Posterior cingulate gyrus (tissue), 11 donors: ENCODE measurements around the gene PTPRG.

Source experiments
- DNase-seq, 10 donors: peaks; one replicate each; pipeline versions ENCODE4 v3.0.0 to v3.0.0-alpha.2; 2020 to 2021; ENCODE audit warnings: mixed read lengths in 3 of 10
- intact Hi-C: fragments of 100-400 bp; cut with DNase I; formaldehyde crosslinking; loops from one replicate; pipeline ENCODE4 v1.15.1; 2023

The PTPRG gene

DNA sequence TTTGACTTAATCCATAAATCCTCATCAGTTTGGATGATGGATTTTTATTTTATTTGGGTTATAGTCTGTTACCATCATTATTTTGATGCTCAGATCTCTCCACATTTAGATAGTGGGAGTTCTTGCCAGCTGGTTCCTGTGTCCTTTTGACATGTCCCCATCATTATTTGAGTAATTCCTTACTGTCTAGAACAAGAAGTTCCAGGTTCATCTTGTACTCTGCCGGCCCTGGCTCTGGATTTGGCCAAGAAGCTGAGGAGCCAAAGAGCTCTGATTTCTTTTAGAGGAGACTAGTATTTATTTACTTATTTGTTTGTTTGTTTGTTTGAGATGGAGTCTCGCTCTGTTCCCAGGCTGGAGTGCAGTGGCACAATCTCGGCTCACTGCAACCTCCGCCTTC lies 54.3 kb downstream of the PTPRG start:
- no peak for DNase-seq
- intact Hi-C loops, result no loop called here

DNA sequence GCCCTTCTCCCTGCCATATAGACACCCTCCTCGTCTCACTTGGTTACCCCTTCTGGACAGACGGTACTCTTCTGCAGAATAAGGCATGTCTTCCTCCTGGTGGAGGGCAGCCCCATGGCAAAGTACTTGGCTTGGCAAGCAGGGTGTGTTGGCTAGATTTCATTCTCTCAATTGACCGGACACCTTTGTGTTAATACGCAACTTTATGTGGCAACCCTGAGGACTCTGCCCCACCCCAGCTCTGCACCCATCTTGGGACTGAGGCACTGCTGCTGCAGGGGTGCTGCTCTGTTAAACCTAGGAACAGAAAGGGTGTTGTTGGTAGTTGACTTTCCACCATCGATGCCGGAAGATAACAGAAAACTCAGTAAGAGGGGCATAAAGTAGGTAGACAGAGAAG lies 55.2 kb downstream of the PTPRG start:
- intact Hi-C loops, result no loop called here
- DNase-seq, result no peak

DNA sequence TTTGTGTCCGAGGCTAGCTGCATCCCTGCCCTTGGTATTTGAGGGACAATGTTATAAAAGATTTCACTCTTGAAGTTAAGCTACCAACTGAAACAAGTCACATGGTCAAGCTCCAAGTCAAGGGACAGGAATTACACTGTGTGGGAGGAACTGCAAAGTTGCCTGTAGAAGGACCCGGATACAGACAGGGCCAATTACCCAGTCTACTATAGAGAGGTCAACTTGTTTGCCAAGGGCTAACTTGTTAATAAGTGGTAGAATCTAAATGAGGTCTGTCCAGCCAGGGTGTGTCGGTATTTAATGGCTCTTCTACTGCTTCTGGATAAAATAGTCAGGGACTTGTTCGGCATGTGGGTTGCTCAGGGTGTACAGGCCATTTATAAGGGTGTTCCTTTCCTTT lies 55.7 kb downstream of the PTPRG start:
- DNase-seq, result no peak
- intact Hi-C loops, result no loop called here

DNA sequence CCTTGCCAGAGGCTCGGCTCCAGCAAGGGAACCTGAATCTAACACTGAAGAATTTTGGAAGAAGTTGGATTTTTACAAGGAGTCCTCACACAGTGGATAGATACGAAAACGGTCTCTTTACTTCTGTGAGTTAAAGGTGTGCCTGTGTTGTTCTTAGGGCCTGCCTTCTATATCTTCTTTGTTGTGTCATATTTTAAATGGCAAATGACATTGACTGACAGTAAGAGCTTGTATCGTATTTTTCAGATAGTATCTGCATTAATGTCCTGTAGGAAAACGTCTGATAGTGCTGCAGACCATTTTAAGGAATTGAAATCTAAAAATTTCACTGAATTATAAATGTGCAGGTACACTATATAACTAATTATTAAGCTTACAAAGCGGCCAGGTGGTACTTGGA lies 56.3 kb downstream of the PTPRG start:
- intact Hi-C loops, result no loop called here
- DNase-seq, result no peak

DNA sequence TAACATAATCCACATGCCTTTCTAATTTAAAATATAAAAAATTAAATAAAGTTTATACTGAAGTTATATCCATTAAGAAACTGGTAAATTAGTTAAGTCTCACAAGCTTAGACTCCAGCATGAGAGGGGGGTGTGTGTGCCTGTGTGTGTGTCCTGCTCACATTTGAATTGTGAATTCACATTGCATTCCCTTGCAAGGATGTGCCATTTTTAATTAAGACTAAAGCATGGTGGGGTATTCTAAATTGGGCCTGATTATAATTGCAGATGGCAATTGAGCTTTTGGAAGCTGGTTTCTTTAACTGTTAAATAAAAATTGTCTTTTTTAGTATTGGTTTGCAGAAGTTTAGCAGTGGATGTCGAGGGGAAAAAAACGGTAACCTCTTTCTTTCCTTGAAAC lies 56.9 kb downstream of the PTPRG start:
- no peak for DNase-seq
- intact Hi-C loops, result no loop called here

DNA sequence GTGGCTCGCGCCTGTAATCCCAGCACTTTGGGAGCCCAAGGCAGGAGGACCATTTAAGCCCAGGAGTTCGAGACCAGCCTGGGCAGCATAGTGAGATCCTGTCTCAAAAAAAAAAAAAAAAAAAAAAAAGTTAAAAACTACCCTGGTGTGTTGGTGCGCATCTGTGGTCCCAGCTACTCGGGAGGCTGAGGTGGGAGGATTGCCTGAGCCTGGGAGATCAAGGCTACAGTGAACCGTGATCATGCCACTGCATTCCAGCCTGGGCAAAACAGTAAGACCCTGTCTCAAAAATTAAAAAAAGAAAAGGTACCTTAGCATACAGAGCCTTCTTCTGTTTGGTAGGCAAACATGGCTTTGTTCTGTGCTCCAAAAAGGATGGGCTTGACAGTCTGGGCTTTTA lies 57.5 kb downstream of the PTPRG start:
- intact Hi-C loops, result no loop called here
- DNase-seq, result no peak

DNA sequence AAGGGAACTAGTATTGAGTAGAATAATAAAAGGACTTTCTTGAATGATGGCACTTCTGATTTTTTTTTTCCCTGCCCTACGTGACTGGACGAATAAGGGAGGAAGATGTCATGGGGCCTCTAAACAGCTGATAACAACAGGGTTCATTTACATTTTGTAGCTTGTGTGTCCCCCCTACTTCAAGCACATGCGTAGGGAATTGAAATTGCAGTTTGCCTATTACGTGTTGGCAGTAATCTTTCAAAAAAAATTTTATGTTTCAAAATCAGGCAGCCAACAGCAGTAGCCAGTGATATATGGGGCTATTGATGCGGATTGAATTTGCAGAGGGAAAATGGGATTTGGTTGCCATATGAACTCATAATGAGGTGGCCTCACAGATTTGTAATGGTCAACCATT lies 58.7 kb downstream of the PTPRG start:
- intact Hi-C loops, result no loop called here
- DNase-seq, result no peak

DNA sequence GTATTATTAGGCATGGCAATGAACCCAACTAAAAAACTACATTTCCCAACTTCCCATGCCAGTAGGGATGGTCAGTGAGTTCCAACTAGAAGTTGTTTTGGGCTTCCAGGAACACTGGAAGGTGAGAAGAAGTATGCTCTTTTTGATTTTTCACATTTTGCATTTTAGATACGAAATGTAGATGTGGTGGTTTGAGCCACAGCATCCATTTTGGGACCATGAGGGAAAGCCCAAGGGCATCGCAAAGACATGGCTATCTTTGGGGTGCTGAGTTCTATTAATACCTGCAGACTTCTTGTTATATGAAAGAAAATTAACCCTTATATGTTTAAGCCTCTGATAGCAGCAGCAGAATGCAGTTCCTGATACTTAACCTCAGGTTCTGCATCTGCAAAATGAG lies 62.9 kb downstream of the PTPRG start:
- DNase-seq, result no peak
- intact Hi-C loops, result no loop called here

DNA sequence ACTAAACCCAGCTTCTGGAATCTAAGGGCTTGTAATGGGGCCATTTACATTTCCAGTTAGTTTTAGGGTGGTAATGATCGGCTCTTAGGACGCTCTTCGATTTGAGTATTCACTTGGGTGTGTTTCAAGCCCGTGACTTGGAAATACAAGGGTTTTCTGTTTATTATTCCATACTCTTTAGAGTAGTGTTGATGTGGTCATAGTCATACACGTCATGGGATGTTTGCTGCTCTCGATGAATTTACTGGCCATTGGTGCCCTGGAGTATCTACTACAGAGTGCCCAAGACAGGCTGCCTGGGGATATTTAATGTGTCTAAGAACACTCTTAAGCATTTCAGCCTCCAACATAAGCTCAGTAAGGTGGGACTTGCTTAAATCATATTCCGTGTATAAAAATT lies 64.1 kb downstream of the PTPRG start:
- DNase-seq, result no peak
- intact Hi-C loops, result no loop called here

DNA sequence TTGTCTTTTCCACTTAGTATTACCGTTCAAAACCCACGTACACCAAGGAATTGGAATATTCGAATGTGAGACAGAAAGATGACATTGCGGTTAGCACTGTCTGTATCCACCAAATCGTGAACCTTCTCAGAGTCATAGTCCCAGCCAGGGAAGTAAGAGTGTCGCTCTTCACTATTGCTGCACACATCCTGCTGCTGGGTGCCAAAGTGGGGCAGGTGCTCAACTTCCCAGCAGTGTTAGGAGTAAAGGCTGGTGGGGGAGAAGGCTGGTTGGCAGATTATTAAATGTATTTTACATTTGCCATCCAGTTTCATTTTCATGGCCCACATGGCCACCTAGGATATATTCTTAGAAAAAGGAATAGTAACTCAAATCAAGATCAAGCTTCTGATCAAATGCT lies 65.1 kb downstream of the PTPRG start:
- intact Hi-C loops, result no loop called here
- DNase-seq, result no peak

DNA sequence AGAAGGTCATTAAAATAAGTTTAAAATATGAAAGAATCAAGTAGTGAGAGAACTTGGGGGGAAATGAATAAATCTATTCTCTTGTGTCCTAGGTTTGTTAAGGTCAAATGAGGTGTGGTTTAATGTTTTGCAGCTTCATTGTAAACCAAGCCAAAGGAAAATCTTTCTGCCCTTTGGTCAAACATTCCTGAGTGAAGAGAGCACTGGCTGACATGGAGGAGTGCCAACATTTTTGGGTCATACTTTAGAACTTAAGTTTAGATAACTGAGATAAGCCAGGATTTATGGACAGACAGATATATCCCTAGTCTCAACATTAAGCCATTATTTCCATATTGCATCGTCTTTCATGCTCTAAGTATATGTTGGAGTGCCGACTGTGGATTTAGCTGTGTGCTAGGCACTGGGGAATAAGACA lies 66.4 kb downstream of the PTPRG start:
- intact Hi-C loops, result no loop called here
- DNase-seq, result no peak

DNA sequence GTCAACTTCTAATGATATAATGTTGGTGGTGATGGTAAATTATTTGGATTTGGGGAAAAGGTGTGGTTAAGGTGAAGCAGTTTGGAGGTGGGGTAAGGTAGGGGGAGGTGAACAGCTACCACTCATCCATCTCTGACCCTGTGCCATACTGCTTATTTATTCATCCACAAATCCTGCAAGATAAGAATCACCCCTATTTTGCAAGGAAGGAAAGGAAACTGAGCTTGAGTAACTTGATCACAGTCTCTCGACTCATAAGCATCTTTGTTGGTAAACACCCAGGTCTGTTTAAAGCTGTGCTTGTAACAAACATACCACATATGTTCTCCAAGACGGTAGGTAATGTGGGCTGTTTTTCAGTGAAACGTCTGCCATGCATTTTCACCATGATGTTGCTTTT lies 67.3 kb downstream of the PTPRG start:
- DNase-seq, result no peak
- intact Hi-C loops, result no loop called here

DNA sequence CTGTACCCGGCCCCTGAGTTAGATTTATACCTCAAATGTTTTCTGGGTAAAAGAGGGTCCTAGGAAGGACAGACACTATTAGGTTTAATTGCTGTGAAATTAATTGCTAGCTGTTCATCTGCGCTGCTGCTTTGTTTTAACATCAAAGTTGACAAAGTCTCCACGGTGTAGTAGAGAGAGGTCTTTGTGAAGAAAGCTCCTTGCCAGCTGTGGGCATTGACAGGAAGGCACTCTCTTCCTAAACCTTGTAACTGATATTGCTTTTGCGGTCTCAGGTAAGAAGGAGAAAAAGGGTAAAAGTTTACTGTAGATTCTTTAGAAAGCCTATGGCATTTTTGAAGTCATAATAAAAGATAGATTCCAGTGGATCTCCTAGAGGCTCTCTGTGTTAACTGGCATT lies 68.1 kb downstream of the PTPRG start:
- intact Hi-C loops, result no loop called here
- no peak for DNase-seq

DNA sequence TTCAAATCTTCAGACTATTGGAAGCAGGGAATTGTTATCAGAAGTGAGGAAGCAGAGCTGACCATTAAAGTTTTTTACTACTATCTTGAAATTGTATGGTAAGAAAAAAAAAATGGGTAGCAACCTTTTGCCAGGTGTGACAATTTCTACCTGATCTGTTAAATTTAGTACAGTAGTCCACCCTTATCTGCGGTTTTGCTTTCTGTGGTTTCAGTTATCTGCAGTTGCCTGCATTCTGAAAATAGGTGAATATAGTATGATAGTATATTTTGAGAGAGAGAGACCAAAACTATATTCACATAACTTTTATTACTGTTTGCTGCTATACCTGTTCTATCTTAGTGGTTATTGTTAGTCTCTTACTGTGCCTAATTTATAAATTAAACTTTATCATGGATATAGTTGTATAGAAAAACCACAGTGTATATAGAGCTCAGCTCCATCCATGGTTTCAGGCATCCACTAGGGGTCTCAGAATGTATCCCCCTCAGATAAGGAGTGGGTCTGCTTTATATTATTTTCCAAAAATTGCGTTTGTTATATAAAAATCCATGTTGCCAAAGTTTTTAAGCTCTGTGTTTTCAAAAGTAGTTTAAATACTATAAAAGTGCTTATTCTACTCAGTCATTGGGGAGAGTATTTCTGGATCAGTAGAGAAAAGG lies 69.9 kb downstream of the PTPRG start:
- DNase-seq, result no peak
- intact Hi-C loops, result no loop called here

DNA sequence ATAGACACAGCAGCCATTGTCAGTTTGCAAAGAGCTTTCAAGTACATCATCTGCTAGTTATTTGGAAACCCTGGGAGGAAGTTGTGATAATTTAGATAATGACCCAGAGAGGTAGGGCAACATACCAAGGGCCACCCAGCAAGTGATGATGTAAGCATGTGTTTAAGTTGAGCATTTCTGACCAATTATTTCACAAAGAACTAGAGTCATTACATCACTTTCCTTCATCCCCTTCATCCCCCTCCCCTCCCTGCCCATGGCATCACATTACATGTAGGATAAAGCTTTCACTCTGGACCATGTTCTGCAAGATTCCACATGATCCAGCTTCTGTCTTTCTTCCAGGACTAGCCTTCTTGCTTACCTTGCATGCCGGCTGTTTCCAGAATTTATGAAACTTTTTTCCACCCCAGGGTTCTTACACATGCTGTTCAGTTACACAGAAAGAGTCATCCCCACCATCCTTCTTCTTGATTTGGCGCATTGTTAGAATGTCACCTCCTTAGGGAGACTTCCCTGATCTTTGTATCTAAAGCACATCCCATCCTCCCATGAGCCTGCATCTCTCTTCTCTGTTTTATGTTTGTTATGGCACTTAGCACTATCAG lies 71.3 kb downstream of the PTPRG start:
- intact Hi-C loops, result no loop called here
- DNase-seq, result no peak

DNA sequence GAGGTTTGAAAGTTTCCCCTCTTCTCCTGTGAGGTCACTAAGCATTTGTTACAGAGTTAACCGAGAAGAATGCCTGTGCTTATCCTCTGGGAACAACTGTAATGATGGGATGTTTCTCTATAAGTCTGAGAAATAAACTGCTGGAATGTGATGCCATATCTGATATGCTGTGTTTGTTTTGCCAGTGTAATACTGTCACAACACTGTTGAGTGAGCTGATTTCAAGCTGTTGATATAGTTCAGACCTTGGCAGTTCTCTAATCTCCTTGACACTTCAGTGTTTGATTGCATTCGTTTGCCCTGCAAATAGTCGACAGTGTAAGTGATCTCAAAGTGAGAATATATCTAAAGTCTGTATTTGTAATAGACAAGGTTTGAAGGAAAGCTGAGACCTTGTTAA lies 73.3 kb downstream of the PTPRG start:
- DNase-seq, result no peak
- intact Hi-C loops, result no loop called here

DNA sequence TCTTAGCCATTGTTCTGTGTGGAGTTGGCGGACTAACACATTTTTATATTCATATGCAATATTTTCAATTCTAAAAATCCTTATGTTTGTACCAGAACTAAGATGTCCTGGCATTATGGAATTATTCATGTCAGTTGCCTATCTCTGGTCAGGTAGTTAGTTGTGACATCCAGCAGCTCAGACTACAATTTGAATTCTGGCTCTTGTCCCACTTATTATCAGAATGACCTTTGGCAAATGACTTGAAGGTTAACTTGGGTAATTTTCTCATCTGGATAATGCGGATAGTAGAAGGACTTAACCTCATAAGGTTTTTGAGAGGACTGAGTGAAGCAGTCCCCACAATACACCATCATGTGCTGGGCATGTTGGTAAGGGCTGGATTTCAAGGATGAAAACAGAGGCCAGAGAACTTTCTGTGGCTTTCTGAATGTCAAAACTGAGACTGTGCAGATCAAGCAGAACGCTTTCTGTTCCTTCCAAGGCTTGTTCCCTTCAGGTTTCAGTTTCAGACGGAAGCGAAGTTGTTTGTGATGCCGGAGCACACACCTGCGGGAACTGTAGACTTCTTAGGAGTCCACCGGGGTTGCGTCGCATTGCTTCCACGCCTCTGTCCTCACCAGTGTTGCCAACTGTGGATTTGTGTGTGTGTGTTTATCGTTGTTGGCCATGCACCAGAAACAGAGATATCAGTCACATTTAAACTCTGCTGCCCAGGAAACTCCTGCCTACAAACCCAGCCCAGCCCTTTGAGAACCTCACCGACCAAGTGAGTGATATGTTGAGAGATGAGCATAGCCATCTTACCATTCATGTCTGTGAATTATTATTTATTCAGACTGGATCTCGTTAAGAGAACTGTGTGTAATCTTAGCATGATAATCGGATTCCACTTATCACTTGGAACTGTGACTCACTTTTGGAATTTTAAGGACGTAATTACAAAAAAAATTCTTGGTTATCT lies 76.0 kb downstream of the PTPRG start:
- intact Hi-C loops, result no loop called here
- DNase-seq, result no peak

DNA sequence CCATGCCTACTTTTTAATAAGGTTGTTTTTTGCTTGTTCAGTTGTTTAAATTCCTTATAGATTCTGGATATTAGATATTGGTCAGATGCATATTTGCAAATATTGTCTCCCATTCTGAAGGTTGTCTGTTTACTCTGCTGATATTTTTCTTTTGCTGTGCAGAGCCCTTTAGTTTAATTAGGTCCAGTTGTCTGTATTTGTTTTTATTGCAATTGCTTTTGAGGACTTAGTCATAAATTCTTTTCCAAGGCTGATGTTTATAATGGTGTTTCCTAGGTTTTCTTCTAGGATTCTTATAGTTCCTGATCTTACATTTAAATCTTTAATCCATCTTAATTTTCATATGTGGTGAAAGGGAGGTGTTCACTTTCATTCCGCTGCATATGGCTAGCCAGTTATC lies 77.4 kb downstream of the PTPRG start:
- DNase-seq, result no peak
- intact Hi-C loops, result no loop called here

DNA sequence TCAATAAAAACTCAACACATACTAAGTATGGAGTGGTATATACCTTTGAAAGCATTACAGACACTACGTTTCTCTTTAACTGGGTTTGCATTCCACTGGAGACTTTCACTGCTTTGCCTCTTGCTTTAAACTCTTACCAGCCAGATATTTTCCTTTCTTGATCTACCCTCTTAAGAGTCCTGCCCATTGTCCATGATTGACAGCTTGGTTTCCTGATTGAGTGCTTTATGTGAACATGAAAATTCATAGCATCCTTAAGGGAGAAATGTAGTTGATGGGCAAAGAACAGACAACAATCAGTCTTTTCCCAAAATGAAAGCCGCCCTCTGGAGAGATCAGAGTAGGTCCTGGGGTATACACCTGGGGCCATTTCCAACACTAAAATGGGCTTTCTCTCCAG lies 78.6 kb downstream of the PTPRG start:
- no peak for DNase-seq
- intact Hi-C loops, result no loop called here

DNA sequence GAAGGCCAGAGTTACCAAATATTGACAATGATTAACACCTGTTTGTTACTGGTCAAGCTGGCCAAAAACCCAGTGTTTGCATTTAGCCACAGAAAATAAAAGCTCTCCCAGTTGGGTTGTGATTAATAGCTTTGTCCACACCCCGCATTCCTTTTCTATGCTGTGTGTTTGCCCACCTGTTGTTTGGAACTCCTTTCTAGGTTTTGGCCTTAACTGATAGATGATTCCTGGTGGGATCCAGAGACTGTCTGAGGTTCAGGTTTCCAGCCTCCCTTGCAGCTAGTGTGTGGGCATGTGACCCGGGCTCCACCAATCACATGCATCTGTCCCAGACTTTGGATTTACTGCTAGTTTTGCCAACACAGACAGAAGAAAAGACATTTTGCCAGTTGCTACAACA lies 83.8 kb downstream of the PTPRG start:
- DNase-seq, result no peak
- intact Hi-C loops, result no loop called here

DNA sequence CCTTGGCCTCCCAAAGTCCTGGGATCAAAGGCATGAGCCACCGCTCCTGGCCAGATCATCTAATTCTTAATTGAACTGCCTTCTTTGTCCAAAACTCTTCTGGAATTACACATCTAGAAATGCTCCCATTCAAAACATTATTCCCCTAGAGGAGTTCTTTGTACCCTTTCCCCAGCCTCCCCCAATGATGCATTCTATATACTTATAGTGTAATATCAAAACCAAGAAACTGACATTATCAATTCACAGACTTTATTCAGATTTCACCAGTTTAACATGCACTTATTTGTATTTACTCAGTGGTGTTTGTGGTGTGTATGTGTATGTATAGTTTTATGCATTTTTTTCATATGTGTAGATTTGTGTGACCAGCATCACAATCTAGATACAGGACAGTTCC lies 85.0 kb downstream of the PTPRG start:
- intact Hi-C loops, result no loop called here
- DNase-seq, result no peak
